CD4-positive, alpha-beta T cell treated with Interleukin-6 for 4 hours (primary cell): ENCODE results near the gene B4GALNT4.
"Not testable (repeated sequence)": the region's sequence is repeated elsewhere in the genome, so short reads cannot be mapped to it uniquely, and the experiment has no call there.

Experiments used
- DNase-seq: peaks from one replicate; pipeline ENCODE4 v3.0.0-alpha.2; 2020; ENCODE audit warnings: mixed read lengths

B4GALNT4 gene

DNA sequence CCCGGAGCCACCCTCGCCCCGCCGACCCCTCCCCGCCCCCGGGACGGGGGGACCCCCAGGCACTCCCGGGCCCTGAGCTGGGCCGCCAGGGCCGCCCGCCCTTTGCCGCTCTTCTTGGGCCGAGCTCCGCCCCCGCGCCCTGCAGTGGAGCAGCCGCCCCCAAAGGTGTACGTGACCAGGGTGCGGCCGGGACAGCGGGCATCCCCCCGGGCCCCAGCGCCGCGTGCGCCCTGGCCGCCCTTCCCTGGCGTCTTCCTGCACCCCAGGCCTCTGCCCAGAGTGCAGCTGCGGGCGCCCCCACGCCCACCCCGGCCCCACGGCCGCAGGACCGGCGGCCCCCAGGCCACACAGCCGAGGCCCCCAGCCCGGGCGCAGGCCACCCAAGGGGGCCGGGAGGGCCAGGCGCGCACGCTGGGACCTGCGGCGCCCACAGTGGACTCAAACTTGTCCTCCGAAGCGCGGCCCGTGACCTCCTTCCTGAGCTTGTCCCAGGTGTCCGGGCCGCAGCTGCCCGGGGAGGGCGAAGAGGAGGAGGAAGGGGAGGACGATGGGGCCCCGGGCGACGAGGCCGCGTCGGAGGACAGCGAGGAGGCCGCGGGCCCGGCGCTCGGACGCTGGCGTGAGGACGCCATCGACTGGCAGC is 7.4 kb downstream of the B4GALNT4 start:
- no peak for DNase-seq

DNA sequence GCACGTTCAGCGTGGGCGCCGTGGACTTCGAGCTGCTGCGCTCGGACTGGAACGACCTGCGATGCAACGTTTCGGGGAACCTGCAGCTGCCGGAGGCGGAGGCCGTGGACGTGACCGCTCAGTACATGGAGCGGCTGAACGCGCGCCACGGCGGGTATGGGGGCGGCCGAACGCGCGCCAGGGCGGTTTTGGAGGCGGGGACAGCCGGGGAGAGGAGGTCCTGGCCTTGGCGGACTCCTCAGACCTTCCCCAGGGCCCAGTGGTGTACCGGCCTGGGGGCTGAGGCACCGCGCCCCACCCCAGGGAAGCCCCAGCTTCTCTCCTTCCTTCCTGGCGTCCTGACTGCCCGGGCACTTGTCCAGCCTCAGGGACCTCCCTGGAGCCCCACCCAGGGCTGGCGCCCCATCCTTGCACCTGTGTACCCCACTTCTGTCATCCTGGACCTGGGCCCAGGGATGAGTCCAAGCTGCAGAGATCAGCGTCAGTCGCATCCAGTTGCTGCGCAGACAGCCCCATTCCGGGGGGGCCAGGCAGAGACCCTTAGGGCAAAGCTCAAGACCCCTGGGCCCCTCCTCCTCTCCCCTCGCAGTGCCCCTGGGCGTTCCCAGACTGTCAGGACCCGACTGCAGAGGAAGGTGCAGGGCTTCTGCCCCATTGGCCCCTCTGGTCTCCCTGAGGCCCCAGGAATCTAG is 8.0 kb downstream of the B4GALNT4 start:
- DNase-seq = no peak

DNA sequence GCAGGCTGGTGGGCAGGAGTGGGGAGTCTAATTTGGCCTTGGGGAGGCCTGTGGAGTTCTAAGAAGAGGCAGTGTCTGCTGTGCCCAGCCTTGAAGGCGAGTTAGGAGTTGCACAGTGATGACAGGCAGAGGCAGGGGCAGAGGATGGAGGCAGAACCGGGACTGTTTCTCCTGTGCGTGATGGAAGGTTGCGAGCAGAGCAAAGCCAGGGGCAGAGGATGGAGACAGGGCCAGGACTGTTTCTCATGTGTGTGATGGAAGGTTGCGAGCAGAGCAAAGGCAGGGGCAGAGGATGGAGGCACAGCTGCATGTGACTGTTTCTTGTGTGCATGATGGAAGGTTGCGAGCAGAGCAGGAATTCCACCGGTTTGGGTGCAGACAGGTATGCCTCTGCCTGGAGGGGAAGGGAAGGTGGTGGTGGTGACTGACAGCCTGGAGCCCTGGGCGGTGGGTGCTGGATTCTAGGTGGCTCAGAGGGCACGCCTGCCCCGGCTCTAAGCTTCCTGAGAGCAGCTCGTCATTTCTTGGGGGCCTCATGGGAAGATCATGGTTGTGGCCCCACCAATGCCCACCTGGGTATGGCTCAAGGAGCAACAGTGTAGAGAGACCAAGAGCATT is 8.7 kb downstream of the B4GALNT4 start:
- DNase-seq = no peak

DNA sequence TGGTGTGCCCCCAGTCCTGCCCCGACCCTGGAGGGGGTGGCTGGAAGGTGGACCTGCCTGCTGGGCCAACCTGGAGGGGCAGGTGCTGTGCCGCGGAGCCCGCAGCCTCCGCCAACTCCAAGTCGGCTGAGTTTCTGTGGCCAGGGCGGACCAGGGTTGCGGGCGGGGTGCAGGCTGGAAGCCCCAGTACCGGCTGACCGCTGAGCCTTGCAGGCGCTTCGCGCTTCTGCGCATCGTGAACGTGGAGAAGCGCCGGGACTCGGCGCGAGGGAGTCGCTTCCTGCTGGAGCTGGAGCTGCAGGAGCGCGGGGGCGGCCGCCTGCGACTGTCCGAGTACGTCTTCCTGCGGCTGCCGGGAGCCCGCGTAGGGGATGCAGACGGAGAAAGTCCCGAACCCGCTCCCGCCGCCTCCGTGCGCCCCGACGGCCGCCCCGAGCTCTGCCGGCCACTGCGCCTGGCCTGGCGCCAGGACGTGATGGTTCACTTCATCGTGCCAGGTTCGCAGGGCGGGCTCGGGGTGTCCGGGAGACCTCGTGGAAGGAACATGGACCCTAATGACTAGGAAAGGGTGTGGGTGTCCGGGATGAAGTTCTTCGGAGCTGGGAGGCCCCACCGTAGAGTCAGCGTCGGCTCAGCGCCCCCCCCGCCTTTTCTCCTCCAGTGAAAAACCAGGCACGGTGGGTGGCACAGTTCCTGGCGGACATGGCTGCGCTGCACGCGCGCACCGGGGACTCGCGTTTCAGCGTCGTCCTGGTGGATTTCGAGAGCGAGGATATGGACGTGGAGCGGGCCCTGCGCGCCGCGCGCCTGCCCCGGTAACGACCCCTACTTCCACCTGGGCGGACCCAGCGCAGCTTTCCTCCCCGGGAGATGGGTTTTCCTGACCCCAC is 10.2 kb downstream of the B4GALNT4 start:
- DNase-seq = no peak

DNA sequence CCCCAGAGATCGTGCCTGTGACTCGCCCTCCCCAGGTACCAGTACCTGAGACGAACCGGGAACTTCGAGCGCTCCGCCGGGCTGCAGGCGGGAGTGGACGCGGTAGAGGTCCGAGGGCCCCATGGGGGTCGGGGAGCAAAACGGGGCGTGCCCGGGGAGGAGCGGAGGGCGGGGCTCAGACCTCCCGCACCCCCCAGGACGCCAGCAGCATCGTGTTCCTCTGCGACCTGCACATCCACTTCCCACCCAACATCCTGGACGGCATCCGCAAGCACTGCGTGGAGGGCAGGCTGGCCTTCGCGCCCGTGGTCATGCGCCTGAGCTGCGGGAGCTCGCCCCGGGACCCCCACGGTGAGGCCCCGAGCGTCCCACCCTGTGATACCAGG is 10.8 kb downstream of the B4GALNT4 start:
- no peak for DNase-seq

DNA sequence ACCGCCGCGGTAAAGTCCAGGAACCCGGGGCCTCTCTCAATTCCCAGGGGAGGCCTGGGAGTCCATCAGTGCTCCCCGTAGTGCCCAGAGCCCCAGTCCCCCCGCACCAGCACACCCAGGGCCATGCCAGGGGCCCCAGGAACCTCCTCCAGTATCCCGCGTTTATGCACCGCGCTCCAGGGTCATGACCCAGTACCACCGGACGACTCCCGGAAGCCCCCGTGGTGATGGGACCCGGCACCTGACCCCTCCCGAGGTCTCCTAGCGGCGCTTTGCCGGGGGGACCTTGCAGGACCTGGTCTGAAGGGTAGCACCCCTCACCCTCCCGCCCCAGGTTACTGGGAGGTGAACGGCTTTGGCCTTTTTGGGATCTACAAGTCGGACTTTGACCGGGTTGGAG is 11.2 kb downstream of the B4GALNT4 start:
- DNase-seq = no peak

DNA sequence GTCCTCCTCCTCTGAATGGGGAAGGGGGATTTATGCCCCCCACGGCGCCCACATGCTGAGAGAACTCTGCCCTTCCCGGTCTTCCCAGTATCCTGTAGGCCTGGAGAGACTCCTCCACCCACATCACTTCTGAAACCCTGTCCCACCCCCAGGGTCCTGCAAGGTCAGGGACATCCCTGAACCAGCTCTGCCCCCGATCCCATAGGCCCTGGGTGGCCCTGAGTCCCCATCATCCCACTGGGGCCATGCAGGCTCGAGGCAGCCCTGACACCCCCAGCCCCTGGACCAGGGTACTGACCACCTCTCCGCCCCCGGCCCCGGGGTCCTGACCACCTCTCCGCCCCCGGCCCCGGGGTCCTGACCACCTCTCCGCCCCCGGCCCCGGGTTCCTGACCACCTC is 11.7 kb downstream of the B4GALNT4 start:
- no peak for DNase-seq

DNA sequence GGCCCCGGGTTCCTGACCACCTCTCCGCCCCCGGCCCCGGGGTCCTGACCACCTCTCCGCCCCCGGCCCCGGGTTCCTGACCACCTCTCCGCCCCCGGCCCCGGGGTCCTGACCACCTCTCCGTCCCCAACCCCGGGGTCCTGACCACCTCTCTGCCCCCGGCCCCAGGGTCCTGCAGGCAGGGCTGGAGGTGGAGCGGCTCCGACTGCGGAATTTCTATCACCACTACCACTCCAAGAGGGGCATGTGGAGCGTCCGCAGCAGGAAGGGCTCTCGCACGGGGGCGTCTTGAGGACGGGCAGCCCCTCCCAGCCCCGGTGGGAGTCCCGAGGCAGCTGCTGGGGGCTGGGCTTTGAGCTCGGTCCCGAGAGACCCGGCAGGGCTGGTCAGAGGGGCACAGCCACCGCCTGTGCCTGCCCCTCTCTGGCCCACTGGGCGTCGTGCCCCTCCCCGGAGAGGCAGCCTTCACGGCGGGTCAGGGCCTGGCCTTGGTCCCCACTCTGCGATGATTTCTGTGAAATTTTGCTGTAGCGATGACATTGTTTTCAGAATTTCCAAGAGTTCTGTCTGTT is 12.3 kb downstream of the B4GALNT4 start:
- DNase-seq = no peak

DNA sequence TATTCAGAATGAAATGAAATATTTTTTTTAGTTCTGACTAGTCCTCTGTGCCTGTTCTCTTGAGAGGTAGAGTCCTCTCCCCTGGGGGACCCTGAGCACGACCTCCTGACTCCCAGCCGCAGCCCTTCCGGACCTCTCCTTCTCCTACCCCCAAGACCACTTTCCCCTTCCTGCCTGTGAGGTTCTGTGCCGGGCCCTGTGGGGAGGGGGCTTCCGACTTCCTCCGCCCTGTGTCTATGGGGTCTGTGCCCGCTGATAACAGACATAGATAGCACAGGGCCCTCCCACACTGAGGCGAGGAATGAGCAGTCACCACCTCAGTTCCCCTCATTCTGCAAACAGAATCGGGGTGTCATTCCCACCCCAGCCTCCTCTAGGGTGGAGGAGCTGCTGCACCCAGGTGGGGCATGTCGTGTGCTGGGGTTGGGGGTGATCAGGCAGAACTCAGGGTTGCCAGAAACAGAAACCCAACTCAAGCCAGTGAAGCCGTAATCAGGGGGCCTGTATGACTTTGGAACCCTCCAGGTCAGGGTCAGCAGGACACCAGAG is 12.9 kb downstream of the B4GALNT4 start:
- DNase-seq = no peak

DNA sequence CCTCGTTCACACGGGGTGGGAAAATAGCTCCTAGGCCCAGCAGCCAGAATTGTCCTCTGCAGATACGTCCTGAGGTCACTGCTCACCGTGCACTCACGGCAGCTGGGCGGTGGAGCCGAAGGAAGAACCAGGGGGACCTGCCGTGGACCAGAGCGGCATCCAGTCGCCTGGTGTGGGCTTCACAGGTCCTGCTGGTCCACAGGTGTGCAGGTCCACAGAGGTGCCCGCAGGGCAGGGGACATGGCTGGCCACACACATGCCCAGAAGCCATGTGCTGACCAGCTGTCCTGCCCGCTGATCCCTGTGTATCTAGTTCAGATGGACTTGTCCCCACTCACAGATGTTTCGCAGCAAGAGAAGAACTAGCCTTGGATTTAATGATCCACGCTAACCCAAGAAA is 14.1 kb downstream of the B4GALNT4 start:
- no peak for DNase-seq

DNA sequence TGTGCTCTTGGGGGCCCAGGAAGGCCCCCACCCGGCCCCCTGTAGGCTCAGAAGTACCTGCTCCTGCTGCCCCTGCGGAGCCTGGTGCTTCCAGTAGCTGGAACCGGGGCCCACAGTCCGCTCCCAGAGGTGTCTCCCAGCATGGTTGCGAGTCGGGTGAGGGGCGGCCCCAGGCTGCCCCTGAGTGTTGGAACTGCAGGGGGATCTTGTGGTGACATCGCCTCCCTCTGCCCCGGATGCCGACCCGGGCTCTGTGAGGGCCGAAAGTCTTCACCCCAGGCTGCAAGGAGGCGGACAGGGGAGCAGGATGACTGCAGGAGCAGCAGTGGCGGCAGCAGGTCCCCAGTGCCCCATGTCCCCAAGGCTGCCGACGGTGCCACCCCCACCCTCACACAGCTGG is 15.2 kb downstream of the B4GALNT4 start:
- no peak for DNase-seq

DNA sequence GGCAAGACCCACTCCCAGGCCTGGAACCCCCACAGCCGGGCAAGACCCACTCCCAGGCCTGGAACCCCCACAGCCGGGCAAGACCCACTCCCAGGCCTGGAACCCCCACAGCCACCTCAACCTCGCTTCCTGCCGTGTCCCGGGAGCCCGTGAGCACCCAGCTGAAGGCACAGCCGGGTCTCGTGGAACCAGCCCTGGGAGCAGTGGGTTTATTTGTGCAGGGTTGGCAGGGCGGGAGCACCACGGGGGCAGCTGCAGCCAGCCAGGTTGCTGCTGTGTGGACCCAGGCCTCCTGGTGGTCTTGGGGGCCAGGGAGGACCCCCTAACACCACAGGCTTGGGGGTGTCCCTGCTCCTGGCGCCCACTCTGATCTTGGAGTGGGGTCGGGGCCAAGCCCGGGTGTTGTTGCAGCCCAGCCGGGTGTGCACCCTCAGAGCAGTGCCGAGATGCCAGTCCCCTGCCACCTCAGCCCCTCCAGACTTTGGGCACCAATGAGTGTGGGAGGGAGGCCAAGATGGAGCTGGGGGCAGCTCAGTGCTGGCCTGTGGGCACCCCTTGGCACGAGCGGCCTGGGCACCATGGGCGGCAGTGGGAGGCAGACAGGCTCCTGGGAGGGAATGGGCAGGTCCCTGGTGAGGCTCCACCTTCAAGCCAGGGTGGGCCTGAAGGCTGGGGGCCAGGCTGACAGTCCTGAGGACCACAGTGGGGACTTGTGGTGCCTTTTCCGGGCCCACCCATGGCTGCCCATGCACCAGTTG is 16.5 kb downstream of the B4GALNT4 start:
- DNase-seq = no peak

DNA sequence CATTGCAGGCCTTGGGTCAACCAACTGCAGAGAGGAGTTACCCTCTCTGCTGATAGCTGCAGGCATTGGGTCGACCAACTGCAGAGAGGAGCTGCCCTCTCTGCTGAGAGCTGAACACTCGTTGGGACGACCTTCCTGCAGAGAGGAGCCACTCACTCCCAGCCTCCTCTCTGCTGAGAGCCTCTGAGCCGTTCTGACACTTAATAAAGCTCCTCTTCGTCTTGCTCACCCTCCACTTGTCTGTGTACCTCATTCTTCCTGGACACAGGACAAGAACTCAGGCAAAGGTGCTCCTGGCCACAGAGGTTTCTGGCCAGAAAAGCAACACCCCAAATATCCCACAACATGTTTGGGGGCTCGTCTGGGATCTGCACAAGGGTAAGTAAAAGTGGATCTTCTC is 17.2 kb downstream of the B4GALNT4 start:
- DNase-seq = no peak

DNA sequence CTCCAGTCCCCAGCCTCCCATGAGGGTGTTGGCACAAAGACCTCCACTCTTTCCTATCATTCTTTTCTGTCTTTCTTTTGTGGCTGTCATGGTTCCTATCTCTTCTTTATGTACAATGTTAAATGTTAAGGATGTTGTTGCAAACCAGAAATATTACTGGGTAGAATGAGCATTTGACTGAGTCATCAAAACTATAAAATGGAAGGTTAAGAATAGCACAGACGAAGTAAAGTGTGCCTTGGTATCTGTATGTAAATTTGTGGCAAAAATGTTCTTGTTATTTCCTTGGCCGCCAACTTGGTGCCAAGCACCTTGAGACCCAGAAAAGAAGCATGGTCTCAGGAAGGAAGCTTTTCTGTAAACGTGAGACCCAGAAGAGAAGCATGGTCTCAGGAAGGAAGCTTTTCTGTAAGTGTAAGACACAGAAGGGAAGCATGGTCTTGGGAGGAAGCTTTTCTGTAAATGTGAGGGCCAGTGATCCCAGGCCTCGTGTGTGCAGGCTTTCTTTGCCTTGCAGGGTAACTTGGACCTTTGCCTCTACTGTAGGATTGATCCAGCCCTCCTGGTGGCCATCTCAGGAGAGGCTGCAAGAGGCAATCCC is 18.0 kb downstream of the B4GALNT4 start:
- no peak for DNase-seq

DNA sequence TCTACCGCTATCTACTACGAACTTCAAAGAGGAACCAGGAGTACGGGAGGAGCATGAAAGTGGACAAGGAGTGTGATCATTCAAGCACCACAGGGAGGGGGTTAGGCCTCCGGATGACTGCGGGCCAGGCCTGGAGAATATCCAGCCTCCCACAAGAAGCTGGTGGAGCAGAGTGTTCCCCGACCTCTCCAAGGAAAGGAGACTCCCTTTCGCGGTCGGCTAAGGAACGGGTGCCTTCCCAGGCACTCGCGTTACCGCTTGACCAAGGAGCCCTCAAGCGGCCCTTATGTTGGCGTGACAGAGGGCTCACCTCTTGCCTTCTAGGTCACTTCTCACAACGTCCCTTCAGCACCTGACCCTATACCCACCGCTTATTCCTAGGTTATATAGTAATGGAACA is 20.1 kb downstream of the B4GALNT4 start:
- DNase-seq = not testable (repeated sequence)

DNA sequence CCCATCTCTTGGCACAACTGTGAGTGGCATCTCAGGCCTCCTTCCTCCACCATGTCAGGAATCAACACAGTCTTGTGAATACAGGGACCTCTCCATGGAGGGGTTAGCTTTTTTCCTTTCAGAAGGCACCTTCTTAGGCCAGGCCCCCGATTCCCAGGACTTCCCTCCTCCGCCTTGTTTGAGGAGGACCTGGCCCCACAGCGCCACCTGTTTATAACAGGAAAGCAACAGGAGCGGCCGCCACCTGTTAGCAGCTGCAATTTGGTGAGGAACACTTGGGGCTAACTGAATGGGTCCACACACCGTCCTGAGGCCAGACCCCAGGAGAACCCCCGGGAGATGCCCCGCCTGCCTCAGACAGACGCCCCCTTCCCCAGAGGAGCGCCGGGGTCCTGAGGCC is 20.9 kb downstream of the B4GALNT4 start:
- no peak for DNase-seq

DNA sequence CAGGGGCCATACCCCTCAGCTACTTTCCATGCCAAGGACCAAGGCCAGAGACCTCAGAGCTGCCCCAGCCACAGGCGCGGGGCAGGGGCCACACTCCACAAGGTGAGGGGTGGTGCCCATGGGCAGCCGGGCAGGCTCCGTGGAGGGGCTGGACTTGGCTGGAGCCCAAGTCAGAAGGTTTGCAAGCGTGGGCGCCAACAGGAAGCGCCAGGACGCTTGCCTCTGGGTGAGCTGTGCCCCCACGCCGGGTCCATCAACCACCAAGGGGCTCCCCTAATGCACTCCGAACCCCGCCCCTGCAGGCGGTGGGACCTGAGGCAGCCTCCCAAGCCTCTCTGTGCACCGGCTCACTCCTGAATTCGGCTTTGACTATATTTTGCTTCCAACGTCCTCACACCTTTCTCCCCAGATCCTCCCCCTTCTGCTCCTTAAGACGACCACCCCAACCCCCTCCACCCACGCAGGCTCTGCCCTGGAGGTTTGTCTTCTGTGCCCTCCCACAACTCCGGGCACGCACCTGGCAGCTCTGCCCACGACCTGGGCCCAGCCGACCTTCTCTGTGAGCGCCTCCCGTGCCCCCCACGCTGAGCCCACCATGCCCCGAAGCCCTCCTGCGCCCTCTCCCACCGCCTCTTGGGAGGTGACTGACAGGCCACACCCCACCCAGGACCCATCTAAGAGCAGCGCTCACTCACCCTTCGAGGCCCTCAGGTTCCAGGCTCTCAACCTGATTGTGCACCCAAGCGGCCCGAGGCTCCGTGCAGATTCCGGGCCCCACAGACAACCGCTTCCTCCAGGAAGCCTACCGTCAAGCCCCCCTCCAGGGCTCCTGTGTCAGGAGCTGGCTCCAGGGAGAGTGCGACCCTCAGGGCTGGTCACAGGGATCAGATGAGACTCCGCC is 22.1 kb downstream of the B4GALNT4 start:
- DNase-seq = no peak

DNA sequence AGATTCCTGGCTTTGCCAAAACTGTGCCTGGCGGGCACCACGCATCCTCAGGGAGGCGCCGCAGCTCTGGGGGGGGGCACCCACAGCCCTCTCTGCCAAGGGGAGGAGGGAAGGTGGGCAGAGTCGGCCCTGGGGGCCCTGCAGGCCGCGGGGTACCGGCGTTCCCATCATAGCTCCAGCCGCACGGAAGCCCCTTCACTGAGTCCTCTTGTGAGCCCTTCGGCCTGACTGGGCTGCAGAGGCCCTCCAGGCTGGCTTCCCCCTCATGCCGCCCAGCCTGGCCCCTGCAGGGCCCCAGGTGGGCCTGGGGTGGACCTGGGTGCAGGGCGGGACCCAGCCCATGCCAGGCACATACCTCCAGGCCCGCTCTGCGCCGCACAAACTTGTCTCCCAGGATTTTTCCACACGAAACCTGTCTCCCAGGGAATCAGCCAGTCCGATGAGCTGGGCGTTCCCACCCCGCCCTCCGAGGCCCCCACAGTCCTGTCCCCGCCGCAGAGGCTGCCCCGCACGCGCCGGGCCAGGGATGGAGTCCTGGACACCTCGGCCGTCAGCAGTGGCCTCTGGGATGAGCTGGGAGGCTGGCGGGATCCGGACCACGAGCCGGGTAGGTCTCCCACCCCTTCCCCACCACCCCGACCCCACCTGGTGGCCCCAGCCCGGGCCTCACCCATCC is 22.9 kb downstream of the B4GALNT4 start:
- no peak for DNase-seq

DNA sequence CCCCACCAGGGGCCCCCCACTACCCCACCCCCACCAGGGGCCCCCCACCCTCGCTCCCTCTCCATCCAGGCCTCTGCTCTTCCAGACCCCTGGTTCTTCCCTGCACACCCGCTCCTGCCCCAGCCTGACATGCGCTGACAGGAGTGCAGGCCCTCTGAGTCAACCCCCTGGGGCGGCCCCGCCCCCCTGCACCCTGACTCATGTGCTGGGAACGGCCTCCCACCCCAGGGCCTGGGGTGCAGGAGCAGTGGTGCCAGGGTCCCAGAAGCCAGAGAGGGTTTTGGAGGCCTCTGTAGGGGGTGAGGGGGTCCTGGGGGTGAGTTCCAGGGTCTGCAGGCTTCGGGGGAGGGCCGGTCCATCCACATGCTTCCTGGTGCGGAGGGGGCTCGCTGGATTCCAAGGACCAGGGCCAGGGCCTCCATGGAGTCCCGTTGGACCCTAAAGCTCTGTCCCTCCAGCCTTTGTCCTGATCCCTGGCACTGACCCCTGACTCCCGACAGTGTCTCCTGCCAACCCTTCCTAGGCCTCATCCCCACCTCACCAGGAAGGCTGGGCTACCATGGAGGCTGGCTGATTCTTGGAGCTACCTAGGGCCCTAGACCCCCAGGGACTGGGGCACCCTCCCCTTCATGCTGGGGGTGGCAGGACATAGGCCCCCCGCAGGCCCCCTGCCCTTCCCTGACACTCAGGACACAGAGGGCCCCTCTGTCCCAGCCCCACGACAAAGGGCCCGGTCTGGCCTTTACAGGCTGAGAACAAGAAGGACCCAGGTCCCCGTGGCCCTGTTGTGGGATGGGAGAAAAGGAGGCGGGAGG is 24.1 kb downstream of the B4GALNT4 start:
- DNase-seq = no peak
